ENCODE measurements around the gene PLSCR4. TPM values are rescaled to one million over a fixed set of nuclear protein-coding genes. Genes with fewer than 3 reads are reported as not detected.

PLSCR4 gene
- polyA plus RNA-seq, 2 of the 4 experiments (the other 2 are of a cell fraction), result 8.3 to 17.2 TPM

DNA sequence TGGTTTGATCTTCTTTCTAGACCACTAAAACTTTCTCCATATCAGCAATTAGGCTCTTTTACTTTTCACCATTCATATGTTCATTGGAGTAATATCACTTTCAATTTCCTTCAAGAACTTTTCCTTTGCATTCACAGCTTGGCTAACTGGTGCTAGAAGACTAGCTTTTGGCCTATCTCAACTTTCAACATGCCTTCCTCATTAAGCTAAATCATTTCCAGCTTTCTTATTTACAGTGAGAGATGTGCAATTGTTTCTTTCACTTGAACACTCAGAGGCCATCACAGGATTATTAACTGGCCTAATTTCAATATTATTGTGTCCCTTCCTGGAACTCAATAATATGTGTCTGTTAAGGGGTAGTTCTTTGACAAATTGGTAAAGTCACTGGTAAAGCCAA is 47.1 kb downstream of the PLSCR4 start (continued):
- TF ChIP-seq NR3C1 (IDR thresholded peaks at IDR 0.05), result no peak
- no peak for TF ChIP-seq CEBPB (IDR thresholded peaks at IDR 0.05)
- TF ChIP-seq NFE2L2 (conservative IDR thresholded peaks at IDR 0.05; ENCODE audit: low read length), result no peak

DNA sequence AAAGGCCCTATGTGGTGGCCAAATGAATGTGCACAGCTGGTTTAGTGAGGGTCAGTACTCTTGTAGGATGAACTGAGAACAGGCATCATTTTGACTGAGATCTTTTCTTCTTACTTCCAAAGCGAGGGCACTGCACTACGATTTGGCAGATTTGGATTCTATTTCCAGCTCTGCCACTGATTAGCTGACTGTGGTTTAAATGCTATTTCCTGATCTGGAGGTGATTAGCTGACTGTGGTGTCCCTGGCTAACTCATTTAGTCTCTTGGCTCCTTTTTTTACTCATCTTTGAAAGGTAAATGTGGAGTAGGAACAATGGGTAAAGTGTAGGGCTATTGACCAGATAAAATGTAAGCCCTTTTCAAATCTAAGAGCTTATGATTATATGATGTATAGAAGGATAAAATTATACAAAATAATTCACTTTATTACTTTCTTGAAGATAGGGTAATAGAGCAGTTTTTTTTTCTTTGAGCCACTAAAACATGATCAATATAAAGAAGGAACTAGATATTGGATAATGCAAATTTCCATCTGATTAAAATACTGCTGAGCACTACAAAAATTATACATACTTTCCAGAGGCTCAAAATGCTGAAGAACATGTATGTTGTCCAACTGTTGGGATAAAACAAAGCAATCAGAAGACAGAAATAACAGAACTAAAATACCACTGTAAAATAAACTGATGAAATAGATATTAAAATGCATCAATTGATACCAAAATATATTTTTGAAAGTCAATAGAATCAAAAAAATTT is 50.3 kb downstream of the PLSCR4 start:
- H3K4me1 ChIP-seq, result no peaks in the 10 kb centered on the region
- no peak overlapping the region for H3K4me2 ChIP-seq
- ATAC-seq (no peak), FAIRE-seq (no peak), DNase-seq (ENCODE audit: low read depth in 1 of 2, low spot score in 1 of 2) (no peak)
- ChIA-PET POLR2A (no interaction called here), CTCF (interaction anchor here (1.0 to 1.3 kb wide), 2 partner anchors 127 to 389 kb away, joined by 3 read pairs; no protein-coding TSS in a partner anchor)
- peak; percentile 52 for TF ChIP-seq MAFK (IDR thresholded peaks at IDR 0.05; ENCODE audit: partially characterized antibody)
- TF ChIP-seq, protein P1, sequence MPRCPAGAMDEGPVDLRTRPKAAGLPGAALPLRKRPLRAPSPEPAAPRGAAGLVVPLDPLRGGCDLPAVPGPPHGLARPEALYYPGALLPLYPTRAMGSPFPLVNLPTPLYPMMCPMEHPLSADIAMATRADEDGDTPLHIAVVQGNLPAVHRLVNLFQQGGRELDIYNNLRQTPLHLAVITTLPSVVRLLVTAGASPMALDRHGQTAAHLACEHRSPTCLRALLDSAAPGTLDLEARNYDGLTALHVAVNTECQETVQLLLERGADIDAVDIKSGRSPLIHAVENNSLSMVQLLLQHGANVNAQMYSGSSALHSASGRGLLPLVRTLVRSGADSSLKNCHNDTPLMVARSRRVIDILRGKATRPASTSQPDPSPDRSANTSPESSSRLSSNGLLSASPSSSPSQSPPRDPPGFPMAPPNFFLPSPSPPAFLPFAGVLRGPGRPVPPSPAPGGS (IDR thresholded peaks at IDR 0.05), result no peak
- H3K4me3 ChIP-seq, result no peak overlapping the region
- no peak overlapping the region for H3K27ac ChIP-seq
- WGBS (ENCODE audit: missing lambda C conversion rate), result 76% methylated on average over 2 of the region's 2 CpGs
- H3K9me3 ChIP-seq, result no peaks in the 10 kb centered on the region

- no peaks in the 10 kb centered on the region for H3K4me1 ChIP-seq
- ATAC-seq (no peak), FAIRE-seq (no peak), DNase-seq (ENCODE audit: low read depth in 1 of 2, low spot score in 1 of 2) (no peak)
- H3K27ac ChIP-seq, result no peak overlapping the region
- H3K9me3 ChIP-seq, result no peaks in the 10 kb centered on the region
- WGBS (ENCODE audit: missing lambda C conversion rate), result 92% methylated on average over 5 of the region's 5 CpGs
- CTCF ChIA-PET, result interaction anchor here (1.3 kb wide), 1 partner anchor 127 kb away, joined by 3 read pairs; no protein-coding TSS in a partner anchor
- POLR2A ChIA-PET, result no interaction called here
- H3K4me2 ChIP-seq, result no peak overlapping the region
- H3K4me3 ChIP-seq, result no peak overlapping the region
- TF ChIP-seq, protein P2, sequence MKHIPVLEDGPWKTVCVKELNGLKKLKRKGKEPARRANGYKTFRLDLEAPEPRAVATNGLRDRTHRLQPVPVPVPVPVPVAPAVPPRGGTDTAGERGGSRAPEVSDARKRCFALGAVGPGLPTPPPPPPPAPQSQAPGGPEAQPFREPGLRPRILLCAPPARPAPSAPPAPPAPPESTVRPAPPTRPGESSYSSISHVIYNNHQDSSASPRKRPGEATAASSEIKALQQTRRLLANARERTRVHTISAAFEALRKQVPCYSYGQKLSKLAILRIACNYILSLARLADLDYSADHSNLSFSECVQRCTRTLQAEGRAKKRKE (CRISPR knock-in tag; IDR thresholded peaks at IDR 0.05; ENCODE audit: low read depth), result no peak
- no peak for TF ChIP-seq CBX2 (IDR thresholded peaks at IDR 0.05; ENCODE audit: borderline replicate concordance, low read depth)
- no peak for TF ChIP-seq FOSB (CRISPR knock-in tag; IDR thresholded peaks at IDR 0.05)
- no peak for TF ChIP-seq NFE2L2 (conservative IDR thresholded peaks at IDR 0.05; ENCODE audit: low read length)
These were observed 51.1 kb downstream of the PLSCR4 start for GRCh38 chr3:146199762-146200161.

- ChIA-PET CTCF (interaction anchor here (1.0 to 3.1 kb wide), 5 partner anchors 8 to 131 kb away, joined by 3 to 16 read pairs (median 3); no protein-coding TSS in a partner anchor), POLR2A (no interaction called here)
- no peak for DNase-seq (ENCODE audit: low read depth in 1 of 2, low spot score in 1 of 2)
- ATAC-seq, result no peak
- H3K9me3 ChIP-seq, result no peaks in the 10 kb centered on the region
- FAIRE-seq, result no peak
- no peak overlapping the region for H3K4me2 ChIP-seq
- WGBS (ENCODE audit: missing lambda C conversion rate), result 95% methylated on average over 2 of the region's 2 CpGs
- H3K4me1 ChIP-seq, result no peaks in the 10 kb centered on the region
- H3K27ac ChIP-seq, result no peak overlapping the region
- no peak overlapping the region for H3K4me3 ChIP-seq
- TF ChIP-seq CBX8 (IDR thresholded peaks at IDR 0.05), result no peak
- TF ChIP-seq KDM5A (IDR thresholded peaks at IDR 0.05), result no peak
- TF ChIP-seq FOSL2 (IDR thresholded peaks at IDR 0.05), result no peak
- no peak for TF ChIP-seq FOSL2 (CRISPR knock-in tag; IDR thresholded peaks at IDR 0.05)
- TF ChIP-seq FOSB (CRISPR knock-in tag; IDR thresholded peaks at IDR 0.05), result no peak
- no peak for TF ChIP-seq POLR2A (IDR thresholded peaks at IDR 0.05; ENCODE audit: low read length)
- TF ChIP-seq CBX2 (IDR thresholded peaks at IDR 0.05; ENCODE audit: borderline replicate concordance, low read depth), result no peak
- no peak for TF ChIP-seq RNF2 (IDR thresholded peaks at IDR 0.05; ENCODE audit: borderline replicate concordance, low read depth)
- no peak for TF ChIP-seq CTCF (IDR thresholded peaks at IDR 0.05)
- no peak for TF ChIP-seq TFCP2L1 (CRISPR knock-in tag; IDR thresholded peaks at IDR 0.05)
- TF ChIP-seq SMC3 (IDR thresholded peaks at IDR 0.05), result no peak
- no peak for TF ChIP-seq MAX (IDR thresholded peaks at IDR 0.05)
- TF ChIP-seq POLR2AphosphoS2 (conservative IDR thresholded peaks at IDR 0.05; ENCODE audit: low read length), result no peak
- TF ChIP-seq KDM1A (IDR thresholded peaks at IDR 0.05; ENCODE audit: low read depth), result no peak
These were observed 54.1 kb downstream of the PLSCR4 start for GRCh38 chr3:146196789-146197188.

Data from A549 (cell line).